Lung microvascular endothelial cell (primary cell): ENCODE data around the gene ANKRD2. TPM values are rescaled to one million over a fixed set of nuclear protein-coding genes. Genes with fewer than 3 reads are reported as not detected.

Source experiments
- total RNA-seq: library from RNA; depleted of rRNA; stranded (reverse); fragments of >200 nt; gene quantifications from 2 replicates; pipeline ENCODE4 v1.2.1, GENCODE V29; 2014

Gene ANKRD2
- total RNA-seq, 1 donor from 2014 or later = 0.20 TPM

Other genes with a start within 250 kb of the ANKRD2 start
- 8.1 and 13.9 TPM in 2 replicates for gene FRAT2, start 238.1 kb upstream of the ANKRD2 start, total RNA-seq
- 6.8 and 9.3 TPM in 2 replicates for gene RRP12, start 171.4 kb upstream of the ANKRD2 start, total RNA-seq
- 209 and 215 TPM in 2 replicates for gene PGAM1, start 146.6 kb upstream of the ANKRD2 start, total RNA-seq
- 20.6 and 23.1 TPM in 2 replicates for gene EXOSC1, start 126.8 kb upstream of the ANKRD2 start, total RNA-seq
- 21.6 and 26.2 TPM in 2 replicates for gene ZDHHC16, start 126.6 kb upstream of the ANKRD2 start, total RNA-seq
- gene MMS19, start 74.4 kb upstream of the ANKRD2 start, total RNA-seq = 39.7 and 47.2 TPM in 2 replicates
- 41.6 and 59.9 TPM in 2 replicates for gene UBTD1, start 73.9 kb upstream of the ANKRD2 start, total RNA-seq
- under 0.01 and 0.87 TPM in 2 replicates for gene HOGA1, start 11.6 kb downstream of the ANKRD2 start, total RNA-seq
- gene C10orf62, start 16.9 kb downstream of the ANKRD2 start, total RNA-seq = not detected in 2 replicates
- 1.1 and 2.6 TPM in 2 replicates for gene MORN4, start 60.7 kb downstream of the ANKRD2 start, total RNA-seq
- gene PI4K2A, start 67.9 kb downstream of the ANKRD2 start, total RNA-seq = 10.1 and 10.2 TPM in 2 replicates
- 3.7 and 5.0 TPM in 2 replicates for gene AVPI1, start 114.5 kb downstream of the ANKRD2 start, total RNA-seq
- gene MARVELD1, start 141.0 kb downstream of the ANKRD2 start, total RNA-seq = 10.7 and 11.5 TPM in 2 replicates
- gene ZFYVE27, start 164.3 kb downstream of the ANKRD2 start, total RNA-seq = 11.3 and 18.8 TPM in 2 replicates
- not detected in 2 replicates for gene SFRP5, start 199.2 kb downstream of the ANKRD2 start, total RNA-seq